GM12892 (cell line): Measurements from ENCODE around the gene RREB1.

Source experiments
- POLR2AphosphoS5 ChIP-seq: IDR thresholded peaks from 2 replicates; pipeline ENCODE4 v1.6.1; 2011; ENCODE audit warnings: low read depth, low read length, control low read depth
- TAF1 ChIP-seq: IDR thresholded peaks from 2 replicates; pipeline ENCODE4 v1.6.1; 2011; ENCODE audit warnings: low read depth, mild to moderate bottlenecking, control low read depth, low read length, borderline replicate concordance

DNA sequence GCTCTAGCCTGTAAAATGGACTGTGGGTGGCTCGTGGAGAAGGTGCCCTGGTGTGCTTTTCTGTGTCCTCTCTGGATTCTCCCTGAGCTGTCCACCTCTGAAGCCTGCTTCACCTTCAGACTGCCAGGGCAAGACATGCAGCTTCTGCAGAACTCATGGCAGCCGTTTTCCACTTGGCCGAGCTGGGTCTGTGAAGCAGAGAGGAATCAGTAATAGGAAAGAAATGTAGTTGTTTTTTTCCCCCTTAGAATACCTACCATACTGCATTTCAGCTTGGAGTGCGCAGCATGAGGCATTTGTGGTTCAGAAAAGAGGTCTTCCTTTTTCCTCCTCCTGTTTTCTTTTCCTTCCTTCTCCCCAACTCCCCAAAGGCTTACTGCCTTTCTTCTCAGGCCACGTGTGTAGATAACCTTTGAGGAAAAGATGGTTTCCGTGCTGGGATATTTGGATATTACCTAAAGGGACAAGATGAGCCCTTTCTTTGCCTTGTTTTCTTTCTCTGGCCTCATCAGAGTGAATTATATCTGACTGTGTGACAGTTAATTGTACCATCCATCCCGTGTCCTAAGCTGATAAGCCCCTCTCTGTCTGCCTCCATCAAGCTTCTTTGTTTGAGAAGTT, 39.4 kb downstream of the RREB1 start:
- no peak for TF ChIP-seq POLR2AphosphoS5
- TF ChIP-seq TAF1 = no peak
